DND-41 (cell line): ENCODE data around the gene REM2.

Source experiments
- ATAC-seq: fragments of 200-7000 bp; cut with Tn5 transposase; 3 replicates; pipeline ENCODE4 v1.9.1; 2021; ENCODE audit warnings: low read depth; ENCODE audit not compliant: insufficient read depth
- DNase-seq: peaks from one replicate; pipeline ENCODE4 v3.0.0-alpha.2; 2020
- H2AFZ ChIP-seq: 2 replicates; pipeline ENCODE4 v1.6.0; 2012; ENCODE audit warnings: low read depth, low read length
- H3K27ac ChIP-seq: 2 replicates; pipeline ENCODE4 v1.5.1; 2012; ENCODE audit warnings: low read length, inconsistent platforms
- H3K27me3 ChIP-seq: fragments of 200-600 bp; sonication (generic); 2 replicates; pipeline ENCODE4 v1.6.0; 2012; ENCODE audit warnings: low read length, mild to moderate bottlenecking, inconsistent platforms; ENCODE audit not compliant: insufficient read depth, poor library complexity
- H3K36me3 ChIP-seq: 2 replicates; pipeline ENCODE4 v1.5.1; 2012; ENCODE audit warnings: low read length, inconsistent platforms; ENCODE audit not compliant: insufficient read depth
- H3K4me1 ChIP-seq: 2 replicates; pipeline ENCODE4 v1.5.1; 2012; ENCODE audit warnings: mild to moderate bottlenecking, low read length; ENCODE audit not compliant: insufficient read depth
- H3K4me2 ChIP-seq: 2 replicates; pipeline ENCODE4 v1.6.0; 2012; ENCODE audit warnings: mild to moderate bottlenecking, moderate library complexity, low read length, inconsistent platforms; ENCODE audit not compliant: insufficient read depth
- H3K4me3 ChIP-seq, 2 experiments: fragments of 200-600 bp in 1 of 2; shearing (Covaris generic) in 1 of 2; 2 replicates each; pipeline ENCODE4 v1.5.1; 2012 to 2016; ENCODE audit warnings: inconsistent platforms in 2 of 2, low read length in 2 of 2, mild to moderate bottlenecking in 2 of 2, low read depth in 1 of 2, moderate library complexity in 1 of 2
- H3K79me2 ChIP-seq: 2 replicates; pipeline ENCODE4 v1.6.0; 2012; ENCODE audit warnings: low read length, inconsistent platforms; ENCODE audit not compliant: insufficient read depth
- H3K9ac ChIP-seq: 2 replicates; pipeline ENCODE4 v1.6.0; 2012; ENCODE audit warnings: low read depth, mild to moderate bottlenecking, inconsistent platforms, low read length, moderate library complexity
- H3K9me3 ChIP-seq: 2 replicates; pipeline ENCODE4 v1.5.1; 2012; ENCODE audit warnings: low read length, moderate library complexity, mild to moderate bottlenecking, inconsistent platforms; ENCODE audit not compliant: insufficient read depth, severe bottlenecking
- H4K20me1 ChIP-seq: 2 replicates; pipeline ENCODE4 v1.6.0; 2012; ENCODE audit warnings: low read length; ENCODE audit not compliant: insufficient read depth
- EZH2 ChIP-seq: IDR thresholded peaks from 3 replicates; pipeline ENCODE4 v1.6.1; 2012; ENCODE audit warnings: borderline replicate concordance, low read depth, mild to moderate bottlenecking, moderate library complexity, low read length, inconsistent platforms; ENCODE audit not compliant: severe bottlenecking
- TF ChIP-seq, protein P1 (sequence below): IDR thresholded peaks from 2 replicates; pipeline ENCODE4 v1.5.1; 2012; ENCODE audit warnings: borderline replicate concordance, low read length, moderate library complexity, mild to moderate bottlenecking; ENCODE audit not compliant: poor library complexity, severe bottlenecking; ENCODE audit errors: extremely low read depth

Gene REM2

DNA sequence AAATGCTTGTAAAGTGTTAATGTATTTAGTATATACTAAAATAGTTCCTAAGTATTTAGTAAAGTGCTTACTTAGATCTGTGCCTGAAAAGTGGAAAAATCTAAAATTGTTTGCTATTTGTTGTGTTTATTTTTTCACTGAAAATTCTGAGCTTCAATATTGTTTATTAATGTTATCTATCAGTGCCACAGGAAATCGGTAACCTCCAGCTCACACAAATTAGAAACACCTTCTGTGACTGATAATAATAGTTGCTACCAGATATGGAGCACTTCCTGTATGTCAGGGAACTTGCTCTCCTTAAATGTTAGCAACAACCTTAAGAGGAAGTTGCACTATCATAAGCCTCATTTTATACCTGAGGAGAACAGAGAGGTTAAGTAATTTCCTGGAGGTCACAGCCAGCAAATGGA is 12.2 kb upstream of the REM2 start:
- H3K36me3 ChIP-seq: peaks cover 2% of the 10 kb centered on the region; the same call in 1 of the 2 replicates
- TF ChIP-seq EZH2: no peak
- TF ChIP-seq, protein P1, sequence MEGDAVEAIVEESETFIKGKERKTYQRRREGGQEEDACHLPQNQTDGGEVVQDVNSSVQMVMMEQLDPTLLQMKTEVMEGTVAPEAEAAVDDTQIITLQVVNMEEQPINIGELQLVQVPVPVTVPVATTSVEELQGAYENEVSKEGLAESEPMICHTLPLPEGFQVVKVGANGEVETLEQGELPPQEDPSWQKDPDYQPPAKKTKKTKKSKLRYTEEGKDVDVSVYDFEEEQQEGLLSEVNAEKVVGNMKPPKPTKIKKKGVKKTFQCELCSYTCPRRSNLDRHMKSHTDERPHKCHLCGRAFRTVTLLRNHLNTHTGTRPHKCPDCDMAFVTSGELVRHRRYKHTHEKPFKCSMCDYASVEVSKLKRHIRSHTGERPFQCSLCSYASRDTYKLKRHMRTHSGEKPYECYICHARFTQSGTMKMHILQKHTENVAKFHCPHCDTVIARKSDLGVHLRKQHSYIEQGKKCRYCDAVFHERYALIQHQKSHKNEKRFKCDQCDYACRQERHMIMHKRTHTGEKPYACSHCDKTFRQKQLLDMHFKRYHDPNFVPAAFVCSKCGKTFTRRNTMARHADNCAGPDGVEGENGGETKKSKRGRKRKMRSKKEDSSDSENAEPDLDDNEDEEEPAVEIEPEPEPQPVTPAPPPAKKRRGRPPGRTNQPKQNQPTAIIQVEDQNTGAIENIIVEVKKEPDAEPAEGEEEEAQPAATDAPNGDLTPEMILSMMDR: no peak
- H3K27ac ChIP-seq: peak overlapping the region; percentile 81
- H3K4me3 ChIP-seq: peak overlapping the region; percentile 51 to 62; a peak in 3 of 4 replicates
- peaks cover 24% of the 10 kb centered on the region for H3K4me1 ChIP-seq
- peak; percentile 20; the same call in 1 of the 3 replicates for ATAC-seq
- H4K20me1 ChIP-seq: peaks cover 17% of the 10 kb centered on the region
- no peak for DNase-seq
- H3K27me3 ChIP-seq: peaks cover 2% of the 10 kb centered on the region
- no peaks in the 10 kb centered on the region for H3K79me2 ChIP-seq
- peak overlapping the region; percentile 64 for H3K9ac ChIP-seq
- peak overlapping the region; percentile 67 for H3K4me2 ChIP-seq
- no peaks in the 10 kb centered on the region for H3K9me3 ChIP-seq
- peak overlapping the region; percentile 78 for H2AFZ ChIP-seq

DNA sequence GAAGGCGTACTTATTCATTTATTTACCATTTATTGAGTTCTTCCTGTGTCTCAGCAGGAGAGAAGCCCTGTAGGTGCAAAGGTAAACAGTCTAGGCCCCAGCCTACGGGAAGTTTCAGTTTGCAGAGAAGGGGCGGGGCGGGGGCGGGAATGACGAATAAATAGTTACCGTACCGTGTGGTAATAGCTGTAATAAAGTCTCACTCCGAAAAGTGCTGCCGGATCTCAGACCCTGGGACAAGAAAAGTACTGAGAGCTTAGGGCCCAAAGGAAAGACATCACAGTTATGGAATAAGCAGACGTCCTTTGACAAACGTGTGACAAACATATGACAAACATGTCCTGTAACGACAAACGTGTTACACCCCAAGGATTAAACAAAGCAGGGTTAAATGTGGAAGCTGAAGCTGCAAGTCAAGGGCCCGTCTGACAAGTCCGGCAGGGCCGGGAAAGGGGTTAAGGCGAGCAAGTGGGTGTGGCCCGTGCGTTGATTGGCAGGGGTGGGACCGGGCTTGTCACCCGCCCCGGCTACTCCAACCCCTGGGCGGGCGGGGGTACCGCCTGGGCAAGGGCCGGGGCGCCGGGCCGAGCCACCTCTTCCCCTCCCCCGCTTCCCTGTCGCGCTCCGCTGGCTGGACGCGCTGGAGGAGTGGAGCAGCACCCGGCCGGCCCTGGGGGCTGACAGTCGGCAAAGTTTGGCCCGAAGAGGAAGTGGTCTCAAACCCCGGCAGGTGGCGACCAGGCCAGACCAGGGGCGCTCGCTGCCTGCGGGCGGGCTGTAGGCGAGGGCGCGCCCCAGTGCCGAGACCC is 11.6 kb upstream of the REM2 start, which contains the start of gene LRP10:
Gene LRP10 (plus strand): TSS at position 517 of the 809 bp plus-strand sequence. CDS start 564 bp downstream, outside the sequence.
- Histone ChIP-seq H3K27ac (peak within 1 kb of the TSS; percentile 81), H3K4me1 (peaks cover 24% of the 10 kb centered on the region), H4K20me1 (peaks cover 23% of the 10 kb centered on the region), H3K79me2 (no peaks in the 10 kb centered on the region), H3K9me3 (no peaks in the 10 kb centered on the region), H3K9ac (peak within 1 kb of the TSS; percentile 64), H3K36me3 (peaks cover 8% of the 10 kb centered on the region; the same call in 1 of the 2 replicates), H3K4me2 (peak within 1 kb of the TSS; percentile 67), H3K4me3 (peak within 1 kb of the TSS; percentile 51 to 62), H2AFZ (peak within 1 kb of the TSS; percentile 78), H3K27me3 (no peaks in the 10 kb centered on the region)
- DNase-seq (peak; percentile 52), ATAC-seq (peak; percentile 73)
- TF ChIP-seq, protein P1: no peak
- TF ChIP-seq EZH2: no peak

DNA sequence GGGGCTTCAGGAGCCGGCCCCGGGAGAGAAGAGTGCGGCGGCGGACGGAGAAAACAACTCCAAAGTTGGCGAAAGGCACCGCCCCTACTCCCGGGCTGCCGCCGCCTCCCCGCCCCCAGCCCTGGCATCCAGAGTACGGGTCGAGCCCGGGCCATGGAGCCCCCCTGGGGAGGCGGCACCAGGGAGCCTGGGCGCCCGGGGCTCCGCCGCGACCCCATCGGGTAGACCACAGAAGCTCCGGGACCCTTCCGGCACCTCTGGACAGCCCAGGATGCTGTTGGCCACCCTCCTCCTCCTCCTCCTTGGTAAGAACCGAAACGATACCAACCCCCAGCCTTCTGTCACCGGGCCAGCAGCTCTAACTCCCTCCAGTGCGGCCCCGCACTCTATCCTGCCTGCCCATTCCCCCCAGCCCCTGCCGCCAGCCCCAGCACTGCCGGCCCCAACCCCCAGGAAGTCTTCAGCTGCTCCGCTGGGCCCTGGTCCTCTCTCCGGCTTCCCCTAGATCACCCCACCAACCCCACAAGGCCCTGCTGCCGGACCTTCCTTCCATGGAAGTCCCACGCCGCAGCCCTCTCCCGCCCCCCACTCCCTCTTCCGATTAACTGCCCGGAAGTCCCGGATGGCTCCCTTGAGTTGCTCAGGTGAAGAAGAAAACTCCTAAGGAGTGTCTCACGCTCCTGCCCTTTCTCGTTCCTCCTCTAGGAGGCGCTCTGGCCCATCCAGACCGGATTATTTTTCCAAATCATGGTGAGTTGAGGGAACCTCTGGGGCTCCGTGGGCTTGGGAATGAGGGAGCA is 10.8 kb upstream of the REM2 start:
- H3K27me3 ChIP-seq: no peaks in the 10 kb centered on the region
- peaks cover 8% of the 10 kb centered on the region; the same call in 1 of the 2 replicates for H3K36me3 ChIP-seq
- TF ChIP-seq EZH2: no peak
- TF ChIP-seq, protein P1: peak; percentile 88
- H3K4me3 ChIP-seq: peak overlapping the region; percentile 51 to 62; a peak in 3 of 4 replicates
- peak overlapping the region; percentile 64 for H3K9ac ChIP-seq
- peak overlapping the region; percentile 78 for H2AFZ ChIP-seq
- peak overlapping the region; percentile 81; the same call in 1 of the 2 replicates for H3K27ac ChIP-seq
- H3K9me3 ChIP-seq: no peaks in the 10 kb centered on the region
- peak; percentile 54 for ATAC-seq
- H3K4me1 ChIP-seq: peaks cover 24% of the 10 kb centered on the region
- peak; percentile 55 for DNase-seq
- H3K79me2 ChIP-seq: no peaks in the 10 kb centered on the region
- peak overlapping the region; percentile 67 for H3K4me2 ChIP-seq
- H4K20me1 ChIP-seq: peaks cover 24% of the 10 kb centered on the region
